K562 (cell line): ENCODE measurements around the gene SLC38A10. TPM values are rescaled to one million over a fixed set of nuclear protein-coding genes. Genes with fewer than 3 reads are reported as not detected.

Experiments
- CTCF ChIP-seq, 3 experiments: IDR thresholded peaks in 2 of 3; conservative IDR thresholded peaks in 1 of 3; 2 replicates each; pipeline ENCODE4 v1.5.1; 2011 to 2012; ENCODE audit warnings: low read length in 3 of 3, mild to moderate bottlenecking in 3 of 3, control low read depth in 2 of 3, improper control_type of control experiment in 1 of 3, inconsistent platforms in 1 of 3, low read depth in 1 of 3, mixed read lengths in 1 of 3, moderate library complexity in 1 of 3; ENCODE audit not compliant: insufficient read depth in 2 of 3
- CTCFL ChIP-seq: IDR thresholded peaks from 2 replicates; pipeline ENCODE4 v1.6.1; 2011; ENCODE audit warnings: borderline replicate concordance, low read depth, mild to moderate bottlenecking, moderate library complexity, low read length; ENCODE audit not compliant: insufficient read depth, poor library complexity, severe bottlenecking
- ELF1 ChIP-seq: fragments of 200-800 bp; sonication (Bioruptor generic); IDR thresholded peaks from 2 replicates; pipeline ENCODE4 v1.6.1; 2016; ENCODE audit warnings: missing genetic modification characterization, missing compliant biosample characterization
- ZBTB33 ChIP-seq: sonication (generic); formaldehyde crosslinking; IDR thresholded peaks from 2 replicates; pipeline ENCODE4 v1.8.1; 2023; ENCODE audit warnings: mild to moderate bottlenecking, missing genetic modification reagents
- ZFPM2 ChIP-seq: fragments of 250-450 bp; sonication (Bioruptor Pico); IDR thresholded peaks from 2 replicates; pipeline ENCODE4 v1.5.1; 2022; ENCODE audit warnings: mild to moderate bottlenecking
- polyA plus RNA-seq, 8 experiments: library from polyadenylated mRNA; depleted of rRNA in 4 of 8; stranded (reverse) in 5 of 8; unstranded in 3 of 8; fragments of >200 nt; fragmentation: Nextera tagmentation in 2 of 8; fragmentation: Illumina TruSeq in 1 of 8; extraction: Ambion mirVana in 2 of 8; extraction: Trizol in 1 of 8; gene quantifications; 2 replicates each; pipeline versions ENCODE4 v1.2.1 to v1.2.3, GENCODE V29; 2011 to 2014; ENCODE audit warnings: inconsistent platforms in 1 of 8, missing spikeins in 1 of 8
- total RNA-seq, 7 experiments: library from RNA; depleted of rRNA in 6 of 7; stranded (reverse); fragments of >200 nt in 6 of 7; fragmentation: Illumina TruSeq in 2 of 7; extraction: Trizol in 2 of 7; gene quantifications; 2 replicates each; pipeline versions ENCODE4 v1.2.1 to v1.2.3, GENCODE V29; 2011 to 2021; ENCODE audit warnings: low replicate concordance in 1 of 7

The SLC38A10 gene
- total and polyA plus RNA-seq, 9 of the 15 experiments (the other 6 are each of a cell fraction or from before 2014, with no cell fraction given), result 0.45 to 54.2 (median 13.8) TPM

- TF ChIP-seq CTCF (IDR thresholded peaks at IDR 0.05 in 2 of 3, conservative IDR thresholded peaks at IDR 0.05 in 1 of 3; ENCODE audit: insufficient read depth in 2 of 3, low read depth in 1 of 3, low read length in 3 of 3) (no peak), ZBTB33 (CRISPR knock-in tag) (peak; percentile 72), ELF1 (tag) (no peak), CTCFL (no peak), ZFPM2 (CRISPR knock-in tag) (no peak)
Measured at GRCh38 chr17:81299846-81300585, 4.9 kb upstream of the SLC38A10 start (continued).
